ENCODE results near the gene NTM. TPM values are rescaled to one million over a fixed set of nuclear protein-coding genes. Genes with fewer than 3 reads are reported as not detected.

NTM gene
- total RNA-seq, 2 experiments from 2014 or later, result not detected

- H3K36me3 Mint-ChIP-seq (ENCODE audit: low read depth), result no peaks in the 10 kb centered on the region
- H3K4me3 Mint-ChIP-seq, result no peak overlapping the region
- no peak for DNase-seq
- H3K27ac Mint-ChIP-seq, result no peak overlapping the region
- no peaks in the 10 kb centered on the region for H3K4me1 Mint-ChIP-seq
- CTCF ChIA-PET, result no interaction called here
- no peaks in the 10 kb centered on the region for H3K9me3 Mint-ChIP-seq
- POLR2A ChIA-PET, result no interaction called here
- no peaks in the 10 kb centered on the region for H3K27me3 Mint-ChIP-seq
These were observed 16.0 kb downstream of the NTM start for GRCh38 chr11:131386408-131386807.

- no peak for DNase-seq
- H3K27me3 Mint-ChIP-seq, result no peaks in the 10 kb centered on the region
- ChIA-PET POLR2A (no interaction called here), CTCF (no interaction called here)
- no peaks in the 10 kb centered on the region for H3K4me1 Mint-ChIP-seq
- no peaks in the 10 kb centered on the region for H3K36me3 Mint-ChIP-seq (ENCODE audit: low read depth)
- no peaks in the 10 kb centered on the region for H3K9me3 Mint-ChIP-seq
- no peak overlapping the region for H3K27ac Mint-ChIP-seq
- H3K4me3 Mint-ChIP-seq, result no peak overlapping the region
These were observed 17.6 kb downstream of the NTM start for GRCh38 chr11:131388030-131388429.

- POLR2A ChIA-PET, result no interaction called here
- Mint-ChIP-seq H3K9me3 (no peaks in the 10 kb centered on the region), H3K4me3 (no peak overlapping the region), H3K27ac (no peak overlapping the region), H3K36me3 (ENCODE audit: low read depth) (no peaks in the 10 kb centered on the region), H3K27me3 (no peaks in the 10 kb centered on the region), H3K4me1 (no peaks in the 10 kb centered on the region)
- DNase-seq, result no peak
- CTCF ChIA-PET, result no interaction called here
These were observed 19.2 kb downstream of the NTM start for GRCh38 chr11:131389582-131389981.

GRCh38 chr11:131391176-131391575 is 20.8 kb downstream of the NTM start:
- no peaks in the 10 kb centered on the region for H3K27me3 Mint-ChIP-seq
- H3K4me3 Mint-ChIP-seq, result no peak overlapping the region
- H3K9me3 Mint-ChIP-seq, result no peaks in the 10 kb centered on the region
- no peak overlapping the region for H3K27ac Mint-ChIP-seq
- H3K36me3 Mint-ChIP-seq (ENCODE audit: low read depth), result no peaks in the 10 kb centered on the region
- ChIA-PET CTCF (no interaction called here), POLR2A (no interaction called here)
- DNase-seq, result no peak
- no peaks in the 10 kb centered on the region for H3K4me1 Mint-ChIP-seq

GRCh38 chr11:131392528-131393255 is 22.3 kb downstream of the NTM start:
- H3K4me3 Mint-ChIP-seq, result no peak overlapping the region
- H3K36me3 Mint-ChIP-seq (ENCODE audit: low read depth), result no peaks in the 10 kb centered on the region

GRCh38 chr11:131393691-131394090 is 23.3 kb downstream of the NTM start:
- Mint-ChIP-seq H3K36me3 (ENCODE audit: low read depth) (no peaks in the 10 kb centered on the region), H3K27ac (no peak overlapping the region), H3K4me1 (no peaks in the 10 kb centered on the region), H3K4me3 (no peak overlapping the region), H3K27me3 (no peaks in the 10 kb centered on the region), H3K9me3 (no peaks in the 10 kb centered on the region)
- ChIA-PET POLR2A (no interaction called here), CTCF (no interaction called here)
- DNase-seq, result no peak

More at GRCh38 chr11:131392528-131393255, 22.3 kb downstream of the NTM start:
- H3K9me3 Mint-ChIP-seq, result no peaks in the 10 kb centered on the region
- ChIA-PET CTCF (no interaction called here), POLR2A (no interaction called here)
- no peaks in the 10 kb centered on the region for H3K4me1 Mint-ChIP-seq
- DNase-seq, result no peak
- H3K27ac Mint-ChIP-seq, result no peak overlapping the region
- no peaks in the 10 kb centered on the region for H3K27me3 Mint-ChIP-seq

- no peak for DNase-seq
- ChIA-PET POLR2A (interaction anchor here (0.9 kb wide), 1 partner anchor 22 kb away, joined by 3 read pairs; no protein-coding TSS in a partner anchor), CTCF (no interaction called here)
- H3K27me3 Mint-ChIP-seq, result no peaks in the 10 kb centered on the region
- H3K36me3 Mint-ChIP-seq (ENCODE audit: low read depth), result no peaks in the 10 kb centered on the region
- H3K9me3 Mint-ChIP-seq, result no peaks in the 10 kb centered on the region
- no peak overlapping the region for H3K4me3 Mint-ChIP-seq
- no peak overlapping the region for H3K27ac Mint-ChIP-seq
- no peaks in the 10 kb centered on the region for H3K4me1 Mint-ChIP-seq
These were observed 27.3 kb downstream of the NTM start for GRCh38 chr11:131397675-131398074.

GRCh38 chr11:131402040-131402439 is 31.6 kb downstream of the NTM start:
- no peaks in the 10 kb centered on the region for H3K27me3 Mint-ChIP-seq
- no peak for DNase-seq
- H3K36me3 Mint-ChIP-seq (ENCODE audit: low read depth), result no peaks in the 10 kb centered on the region
- ChIA-PET CTCF (no interaction called here), POLR2A (no interaction called here)
- no peaks in the 10 kb centered on the region for H3K4me1 Mint-ChIP-seq
- H3K27ac Mint-ChIP-seq, result no peak overlapping the region
- no peaks in the 10 kb centered on the region for H3K9me3 Mint-ChIP-seq
- no peak overlapping the region for H3K4me3 Mint-ChIP-seq

GRCh38 chr11:131404010-131404409 is 33.6 kb downstream of the NTM start:
- H3K4me3 Mint-ChIP-seq, result no peak overlapping the region
- POLR2A ChIA-PET, result no interaction called here
- no peak for DNase-seq
- no peaks in the 10 kb centered on the region for H3K4me1 Mint-ChIP-seq
- H3K9me3 Mint-ChIP-seq, result no peaks in the 10 kb centered on the region
- CTCF ChIA-PET, result no interaction called here
- no peak overlapping the region for H3K27ac Mint-ChIP-seq
- H3K27me3 Mint-ChIP-seq, result no peaks in the 10 kb centered on the region
- no peaks in the 10 kb centered on the region for H3K36me3 Mint-ChIP-seq (ENCODE audit: low read depth)

GRCh38 chr11:131408025-131408640 is 37.7 kb downstream of the NTM start:
- no peaks in the 10 kb centered on the region for H3K36me3 Mint-ChIP-seq (ENCODE audit: low read depth)
- CTCF ChIA-PET, result no interaction called here
- POLR2A ChIA-PET, result no interaction called here

GRCh38 chr11:131409345-131409744 is 38.9 kb downstream of the NTM start:
- H3K4me3 Mint-ChIP-seq, result no peak overlapping the region
- H3K9me3 Mint-ChIP-seq, result no peaks in the 10 kb centered on the region
- POLR2A ChIA-PET, result no interaction called here
- no peak overlapping the region for H3K27ac Mint-ChIP-seq
- CTCF ChIA-PET, result no interaction called here
- H3K27me3 Mint-ChIP-seq, result no peaks in the 10 kb centered on the region
- no peaks in the 10 kb centered on the region for H3K36me3 Mint-ChIP-seq (ENCODE audit: low read depth)
- H3K4me1 Mint-ChIP-seq, result no peaks in the 10 kb centered on the region
- no peak for DNase-seq

More at GRCh38 chr11:131408025-131408640, 37.7 kb downstream of the NTM start:
- Mint-ChIP-seq H3K9me3 (no peaks in the 10 kb centered on the region), H3K4me3 (no peak overlapping the region), H3K27me3 (no peaks in the 10 kb centered on the region), H3K27ac (no peak overlapping the region), H3K4me1 (no peaks in the 10 kb centered on the region)
- no peak for DNase-seq

GRCh38 chr11:131411636-131412035 is 41.2 kb downstream of the NTM start:
- no peaks in the 10 kb centered on the region for H3K4me1 Mint-ChIP-seq
- DNase-seq, result no peak
- POLR2A ChIA-PET, result no interaction called here
- CTCF ChIA-PET, result no interaction called here
- no peak overlapping the region for H3K4me3 Mint-ChIP-seq
- no peaks in the 10 kb centered on the region for H3K36me3 Mint-ChIP-seq (ENCODE audit: low read depth)
- H3K9me3 Mint-ChIP-seq, result no peaks in the 10 kb centered on the region
- no peaks in the 10 kb centered on the region for H3K27me3 Mint-ChIP-seq
- H3K27ac Mint-ChIP-seq, result no peak overlapping the region

GRCh38 chr11:131412061-131412460 is 41.6 kb downstream of the NTM start:
- Mint-ChIP-seq H3K36me3 (ENCODE audit: low read depth) (no peaks in the 10 kb centered on the region), H3K9me3 (no peaks in the 10 kb centered on the region), H3K27me3 (no peaks in the 10 kb centered on the region), H3K27ac (no peak overlapping the region), H3K4me3 (no peak overlapping the region), H3K4me1 (no peaks in the 10 kb centered on the region)
- no peak for DNase-seq
- ChIA-PET CTCF (no interaction called here), POLR2A (no interaction called here)

- POLR2A ChIA-PET, result no interaction called here
- H3K4me1 Mint-ChIP-seq, result no peaks in the 10 kb centered on the region
- no peaks in the 10 kb centered on the region for H3K27me3 Mint-ChIP-seq
- no peak overlapping the region for H3K4me3 Mint-ChIP-seq
- CTCF ChIA-PET, result no interaction called here
- no peak for DNase-seq
- H3K9me3 Mint-ChIP-seq, result no peaks in the 10 kb centered on the region
- H3K36me3 Mint-ChIP-seq (ENCODE audit: low read depth), result no peaks in the 10 kb centered on the region
- H3K27ac Mint-ChIP-seq, result no peak overlapping the region
These were observed 42.8 kb downstream of the NTM start for GRCh38 chr11:131413217-131413616.
